GM21737 (cell line): ENCODE results near the gene SH3BP5.

Source experiments
- ATAC-seq: cut with Tn5 transposase; IDR thresholded peaks from one replicate; pipeline ENCODE4 v1.9.1; 2021; ENCODE audit warnings: mild to moderate bottlenecking, moderate library complexity; ENCODE audit not compliant: unreplicated experiment

The SH3BP5 gene

DNA sequence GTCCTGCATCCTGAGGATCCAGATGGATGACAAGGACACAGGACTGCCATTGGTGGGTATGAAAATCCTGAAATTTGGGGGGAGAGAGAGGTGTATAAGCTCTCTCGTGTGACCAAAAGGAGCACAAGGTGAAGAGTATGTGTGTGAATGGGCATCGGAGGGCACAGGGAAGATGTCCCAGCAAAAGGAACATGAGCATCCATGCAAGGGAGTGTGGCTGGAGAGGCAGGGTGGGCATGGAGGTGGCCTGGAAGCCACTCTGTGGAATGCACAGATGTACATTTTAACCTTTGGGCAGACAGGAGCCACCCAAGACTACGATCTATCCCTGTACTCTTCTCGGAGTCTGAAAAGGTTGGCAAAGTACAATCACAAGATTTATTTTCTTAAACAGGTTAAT lies 71.9 kb downstream of the SH3BP5 start:
- ATAC-seq, result no peak

DNA sequence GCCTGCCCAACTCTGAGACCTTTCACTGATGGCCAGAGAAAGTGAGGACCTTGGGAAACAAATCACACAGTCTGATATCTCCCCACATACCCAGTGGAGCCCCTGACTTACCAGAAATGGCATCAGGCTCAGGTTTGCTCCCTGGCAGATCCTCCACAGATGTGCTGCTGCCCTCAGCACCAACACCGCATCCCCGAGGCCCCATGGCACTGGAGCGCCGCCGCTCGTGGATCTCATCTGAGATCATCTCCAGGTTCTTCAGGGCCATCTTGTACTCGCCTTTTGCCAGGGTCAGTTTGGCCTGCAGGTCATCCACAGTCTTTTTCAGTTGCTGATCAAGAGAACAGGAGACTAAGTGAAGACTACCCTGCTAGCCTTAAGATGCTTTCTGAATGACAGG lies 73.7 kb downstream of the SH3BP5 start:
- no peak for ATAC-seq

DNA sequence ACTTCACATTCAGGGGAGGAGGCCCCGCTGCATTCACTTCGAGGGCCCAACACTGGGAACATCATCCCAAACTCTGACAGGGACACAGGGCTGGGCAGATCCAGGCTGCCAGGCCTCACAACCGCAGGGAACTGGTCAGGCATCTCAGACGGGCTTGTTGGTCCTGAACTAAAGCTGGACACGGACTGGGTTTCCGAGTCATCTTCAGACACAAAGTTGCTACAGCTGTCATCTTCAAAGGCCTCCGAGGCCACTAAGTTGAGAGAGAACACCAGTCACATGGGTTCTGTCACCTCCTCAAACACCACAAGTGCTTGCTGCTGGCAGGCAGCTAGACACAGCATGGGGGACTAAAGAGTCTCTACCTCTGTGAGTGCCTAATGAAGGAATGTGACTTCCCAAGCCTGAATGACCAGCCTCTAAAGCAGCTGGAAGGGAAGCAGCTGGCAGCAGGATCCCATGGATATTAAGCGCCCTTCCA lies 75.5 kb downstream of the SH3BP5 start:
- no peak for ATAC-seq

DNA sequence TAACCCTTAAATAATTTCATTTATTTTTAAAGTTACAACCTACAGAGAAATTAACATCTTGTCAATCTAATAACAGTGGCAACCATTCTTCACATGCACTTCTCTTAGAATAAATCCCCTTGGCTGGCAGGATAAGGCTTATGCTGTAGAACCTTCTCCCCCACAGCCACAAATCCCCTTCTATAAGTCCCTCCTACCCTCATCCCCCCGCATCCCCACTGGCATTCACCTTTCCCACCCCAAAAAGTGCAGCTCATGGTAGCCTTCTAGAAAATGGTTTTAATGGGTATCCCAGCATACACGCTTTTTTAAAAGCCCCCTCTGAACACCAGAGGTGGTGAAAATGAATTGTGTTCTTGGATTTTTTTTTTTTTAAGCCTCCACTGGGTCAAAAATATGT lies 77.2 kb downstream of the SH3BP5 start:
- ATAC-seq, result no peak

DNA sequence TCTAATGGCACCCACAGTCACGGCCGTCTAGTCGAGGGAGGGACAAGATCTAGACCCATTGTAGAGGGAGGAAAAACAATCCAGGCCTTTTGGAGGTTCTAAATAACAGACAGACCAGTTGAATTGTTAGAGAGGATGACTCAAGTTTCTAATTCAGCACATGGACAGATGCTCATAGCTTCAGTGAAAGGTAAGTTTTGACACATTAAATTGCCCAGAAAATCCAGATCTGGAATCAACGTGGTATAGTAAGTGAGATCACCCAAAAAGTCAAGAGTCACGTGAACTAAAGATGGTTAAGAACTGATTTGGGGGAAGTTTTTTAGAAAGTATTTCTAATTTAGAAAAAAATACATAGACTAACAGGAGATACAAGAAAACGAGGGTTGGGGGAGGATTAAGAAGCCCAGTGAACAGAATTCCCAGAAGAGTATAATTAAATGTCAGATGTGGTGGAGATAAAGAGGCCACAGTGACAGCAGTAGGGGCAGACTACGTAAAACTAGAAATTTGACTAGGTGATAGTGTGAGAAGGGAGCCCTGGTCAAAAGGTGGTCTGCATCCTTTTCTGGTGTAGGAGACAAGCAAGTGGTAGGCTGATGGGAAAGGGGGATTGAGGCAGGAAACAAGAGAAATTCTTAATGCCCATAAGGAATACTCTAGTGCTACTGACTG lies 79.2 kb downstream of the SH3BP5 start:
- no peak for ATAC-seq

DNA sequence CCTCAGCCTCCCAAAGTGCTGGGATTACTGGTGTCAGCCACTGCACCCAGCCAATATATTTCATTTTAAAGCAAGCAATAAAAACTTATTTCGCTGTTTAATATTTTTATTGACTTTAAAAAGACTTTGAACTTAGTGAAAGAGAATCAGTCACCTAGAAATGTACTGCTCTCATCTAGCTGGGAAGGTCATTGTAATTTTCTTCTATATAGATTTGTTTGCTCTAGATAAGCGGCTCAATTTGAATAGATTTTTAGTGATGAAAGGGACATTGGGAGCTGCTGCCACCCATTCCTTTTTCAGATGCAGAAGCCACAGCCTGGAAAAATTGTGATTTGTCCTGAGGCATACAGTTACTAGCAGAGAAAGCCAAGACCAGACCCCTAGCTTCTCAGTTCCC lies 86.2 kb downstream of the SH3BP5 start:
- no peak for ATAC-seq

DNA sequence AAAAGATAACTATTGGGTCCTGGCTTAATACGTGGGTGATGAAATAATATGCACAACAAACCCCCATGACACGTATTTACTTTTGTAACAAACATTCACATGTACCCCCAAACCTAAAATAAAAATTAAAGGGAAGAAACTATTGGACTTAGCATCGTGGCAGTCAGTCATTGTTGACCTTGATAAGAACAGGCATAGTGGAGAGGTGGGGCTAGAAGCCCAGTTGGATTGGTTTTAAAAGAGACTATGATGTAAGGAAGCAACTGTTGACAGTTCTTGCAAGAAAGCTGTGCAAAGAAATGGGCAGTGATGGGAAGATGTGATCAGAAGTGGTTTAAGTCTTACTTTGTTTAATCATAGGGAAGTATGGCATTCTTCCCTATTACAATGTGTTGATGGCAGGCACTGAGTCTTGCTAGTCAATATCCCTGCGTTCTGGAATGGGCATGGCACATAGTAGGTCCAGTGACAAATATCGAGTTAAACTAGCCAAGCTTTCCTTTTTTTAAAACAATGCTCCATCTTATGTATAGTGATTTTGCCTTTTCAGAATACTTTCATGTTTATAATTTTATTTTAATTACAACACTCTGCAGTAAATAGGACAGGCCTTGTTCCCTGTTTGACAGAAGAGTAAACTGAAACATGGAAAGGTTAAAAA lies 88.4 kb downstream of the SH3BP5 start:
- ATAC-seq, result no peak

DNA sequence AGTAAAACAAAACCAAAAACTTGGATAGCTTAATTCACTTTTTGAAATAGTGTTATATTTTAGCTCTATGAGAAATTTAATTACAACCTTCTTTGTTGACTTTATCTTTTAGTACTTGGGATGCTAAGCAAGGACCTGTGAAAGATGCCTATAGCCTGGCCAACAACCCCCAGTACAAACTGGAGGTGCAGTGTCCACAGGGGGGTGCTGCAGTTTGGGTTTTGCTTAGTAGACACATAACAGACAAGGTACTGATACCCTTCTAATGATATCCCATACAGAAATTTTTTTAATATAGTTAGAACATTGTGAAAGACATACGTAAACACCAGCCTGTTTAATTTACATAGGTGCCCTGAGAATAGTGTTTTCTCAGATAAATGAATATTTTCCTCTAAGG lies 91.0 kb downstream of the SH3BP5 start:
- ATAC-seq, result no peak

DNA sequence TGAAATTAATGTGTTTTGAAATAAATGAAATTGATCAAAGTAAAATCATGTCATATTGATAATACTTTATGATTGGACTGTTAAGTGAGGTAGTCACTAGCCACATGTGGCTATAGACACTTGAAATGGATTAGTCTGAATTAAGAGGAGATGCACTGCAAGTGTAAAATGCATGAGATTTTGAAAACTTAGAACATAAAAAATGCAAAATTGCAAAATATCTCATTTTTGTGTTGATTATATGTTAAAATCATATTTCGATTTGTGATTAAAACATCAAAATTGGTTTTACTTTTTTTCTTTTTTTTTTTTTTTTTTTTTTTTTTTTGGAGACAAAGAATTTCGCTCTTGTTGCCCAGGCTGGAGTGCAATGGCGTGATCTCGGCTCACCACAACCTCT lies 103.1 kb downstream of the SH3BP5 start:
- ATAC-seq, result no peak

DNA sequence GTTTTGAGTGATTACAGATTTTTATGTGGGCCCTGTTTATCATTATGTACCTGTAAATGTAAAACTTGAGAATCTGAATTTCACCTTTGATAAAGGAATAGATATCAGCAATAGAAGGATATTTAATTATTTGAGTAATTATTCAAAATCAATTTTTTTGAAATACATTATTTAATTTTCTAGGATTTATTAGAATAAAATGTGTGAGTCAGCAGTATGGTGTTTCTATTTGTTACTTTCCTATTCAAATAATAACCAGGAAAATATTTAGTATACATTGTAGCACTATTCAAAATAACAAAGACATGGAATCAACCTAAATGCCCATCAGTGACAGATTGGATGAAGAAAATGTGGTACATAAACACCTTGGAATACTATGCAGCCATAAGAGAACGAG lies 104.2 kb downstream of the SH3BP5 start:
- no peak for ATAC-seq

DNA sequence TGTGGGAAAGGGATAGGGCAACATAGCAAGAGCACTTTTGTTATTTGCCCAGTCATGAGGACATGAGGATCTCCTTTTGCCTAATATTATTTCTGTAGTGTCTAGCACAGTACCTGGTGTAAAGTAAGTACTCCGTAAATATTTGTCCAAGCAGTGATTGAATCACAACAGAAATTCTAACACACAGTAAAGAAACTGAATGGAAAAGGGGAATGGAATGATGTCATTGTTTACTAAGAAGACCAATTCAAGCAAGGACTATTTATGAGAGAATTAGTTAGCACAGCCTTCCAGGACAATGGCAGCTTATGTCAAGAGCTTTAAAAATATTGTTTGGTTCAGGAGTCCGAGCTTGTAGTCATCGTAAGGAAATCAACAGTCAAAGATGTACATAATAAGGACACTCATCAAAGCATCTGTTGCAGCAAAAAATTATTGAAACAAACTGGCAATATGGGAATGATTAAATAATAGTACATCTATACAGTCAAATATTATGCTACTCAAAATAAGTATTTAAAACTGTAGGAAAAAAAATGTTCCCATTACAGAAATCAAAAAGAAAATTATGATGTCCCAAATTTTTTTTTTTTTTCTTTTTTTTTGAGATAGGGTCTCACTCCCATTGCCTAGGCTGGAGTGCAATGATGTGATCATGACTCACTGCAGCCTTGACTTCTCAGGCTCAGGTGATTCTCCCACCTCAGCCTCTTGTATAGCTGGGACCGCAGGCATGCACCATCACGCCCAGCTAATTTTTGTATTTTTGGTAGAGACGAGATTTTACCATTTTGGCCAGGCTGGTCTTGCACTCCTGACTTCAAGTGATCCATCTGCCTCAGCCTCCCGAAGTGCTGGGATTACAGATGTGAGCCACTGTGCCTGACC lies 108.5 kb downstream of the SH3BP5 start:
- ATAC-seq, result no peak

DNA sequence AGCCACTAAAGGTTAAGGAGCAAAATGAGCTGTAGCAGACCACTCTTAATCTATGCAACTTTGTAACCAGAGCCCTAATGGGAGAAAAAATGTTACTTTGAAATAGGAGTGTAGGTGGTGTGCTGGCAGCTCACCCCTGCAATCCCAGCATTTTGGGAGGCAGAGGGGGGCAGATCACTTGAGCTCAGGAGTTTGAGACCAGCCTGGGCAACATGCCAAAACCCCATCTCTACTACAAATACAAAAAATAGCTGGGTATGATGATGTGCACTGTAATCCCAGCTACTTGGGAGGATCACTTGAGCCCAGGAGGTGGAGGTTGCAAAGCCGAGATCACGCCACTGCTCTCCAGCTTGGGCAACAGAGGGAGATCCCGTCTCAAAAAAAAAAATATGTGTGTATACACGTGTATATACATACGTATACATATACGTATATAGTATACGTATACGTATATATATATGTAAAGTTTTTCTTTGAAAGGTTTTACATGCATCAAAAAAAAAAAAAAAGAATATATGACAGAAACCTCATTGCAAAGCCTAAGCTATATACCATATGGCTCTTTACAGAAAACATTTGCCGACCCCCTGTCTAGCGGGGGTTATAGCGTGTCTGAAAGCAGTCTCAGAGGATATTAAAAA lies 110.7 kb downstream of the SH3BP5 start:
- no peak for ATAC-seq

DNA sequence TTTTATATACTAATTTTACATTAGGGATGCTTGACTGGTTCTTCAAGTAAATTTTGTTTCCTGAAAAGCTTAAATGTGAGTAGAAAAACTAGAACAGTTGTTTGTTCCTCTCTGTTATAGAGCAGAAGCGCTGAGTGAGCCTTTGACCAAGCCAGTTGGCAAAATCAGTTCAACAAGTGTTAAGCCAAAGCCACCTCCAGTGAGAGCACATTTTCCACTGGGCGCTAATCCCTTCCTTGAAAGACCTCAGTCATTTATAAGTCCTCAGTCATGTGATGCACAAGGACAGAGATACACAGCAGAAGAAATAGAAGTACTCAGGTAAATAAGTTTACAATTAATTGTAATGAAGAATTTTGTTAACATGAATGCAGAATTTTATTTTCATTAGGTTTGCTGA lies 111.7 kb downstream of the SH3BP5 start:
- no peak for ATAC-seq

DNA sequence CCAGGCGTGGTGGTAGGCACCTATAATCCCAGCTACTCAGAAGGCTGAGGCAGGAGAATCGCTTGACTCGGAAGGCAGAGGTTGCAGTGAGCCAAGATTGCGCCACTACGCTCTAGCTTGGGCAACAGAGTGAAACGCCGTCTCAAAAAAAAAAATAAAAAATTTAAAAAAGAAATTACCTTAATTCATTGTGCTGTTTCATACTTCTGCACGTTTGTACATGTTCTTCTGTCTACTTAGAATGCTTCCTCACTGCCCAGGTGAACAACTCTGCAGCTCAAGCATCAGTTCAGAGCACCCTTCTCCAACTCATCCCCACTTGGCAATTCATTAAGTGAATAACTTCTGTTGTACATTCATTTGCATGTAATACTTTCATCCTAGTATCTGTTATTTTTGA lies 112.3 kb downstream of the SH3BP5 start:
- ATAC-seq, result no peak

DNA sequence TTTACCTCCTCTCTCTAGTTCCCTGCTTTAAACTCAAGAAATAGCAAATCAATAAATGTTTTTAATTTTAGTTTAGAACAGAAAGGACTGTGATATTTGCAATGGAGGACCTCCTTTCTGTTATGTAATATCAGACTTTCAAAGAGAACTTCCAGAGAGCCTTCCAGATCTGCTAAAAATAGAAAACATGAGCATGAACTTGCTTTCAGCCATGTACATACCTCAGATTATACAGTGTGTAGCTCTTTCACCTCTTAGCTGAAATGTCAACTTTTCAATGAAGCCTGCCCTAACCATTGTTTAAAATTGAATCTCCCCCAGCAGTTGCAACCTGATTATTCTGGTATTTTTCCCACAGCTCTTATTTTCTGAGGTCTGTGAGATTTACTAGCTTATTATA lies 113.7 kb downstream of the SH3BP5 start:
- no peak for ATAC-seq

DNA sequence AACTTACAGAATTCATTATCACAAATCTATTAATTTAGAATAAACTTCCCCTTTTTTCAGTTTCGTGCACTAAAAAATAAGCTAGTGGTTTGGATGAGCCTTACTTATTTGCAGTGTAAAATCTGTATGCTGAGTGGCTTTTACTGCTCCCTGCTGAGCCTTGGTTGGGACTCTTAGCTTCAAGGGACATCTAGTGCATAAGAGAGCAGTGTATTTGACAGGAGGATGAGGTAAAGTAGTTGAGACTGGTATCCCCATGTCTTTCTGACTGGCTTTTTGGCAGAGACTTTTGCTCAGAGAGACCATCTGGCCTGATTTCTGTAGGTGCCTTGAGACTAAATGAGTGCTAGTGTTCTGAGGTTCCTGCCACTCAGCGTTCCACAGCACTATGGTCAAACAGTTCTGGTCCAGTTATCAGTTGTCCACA lies 114.5 kb downstream of the SH3BP5 start:
- ATAC-seq, result no peak

DNA sequence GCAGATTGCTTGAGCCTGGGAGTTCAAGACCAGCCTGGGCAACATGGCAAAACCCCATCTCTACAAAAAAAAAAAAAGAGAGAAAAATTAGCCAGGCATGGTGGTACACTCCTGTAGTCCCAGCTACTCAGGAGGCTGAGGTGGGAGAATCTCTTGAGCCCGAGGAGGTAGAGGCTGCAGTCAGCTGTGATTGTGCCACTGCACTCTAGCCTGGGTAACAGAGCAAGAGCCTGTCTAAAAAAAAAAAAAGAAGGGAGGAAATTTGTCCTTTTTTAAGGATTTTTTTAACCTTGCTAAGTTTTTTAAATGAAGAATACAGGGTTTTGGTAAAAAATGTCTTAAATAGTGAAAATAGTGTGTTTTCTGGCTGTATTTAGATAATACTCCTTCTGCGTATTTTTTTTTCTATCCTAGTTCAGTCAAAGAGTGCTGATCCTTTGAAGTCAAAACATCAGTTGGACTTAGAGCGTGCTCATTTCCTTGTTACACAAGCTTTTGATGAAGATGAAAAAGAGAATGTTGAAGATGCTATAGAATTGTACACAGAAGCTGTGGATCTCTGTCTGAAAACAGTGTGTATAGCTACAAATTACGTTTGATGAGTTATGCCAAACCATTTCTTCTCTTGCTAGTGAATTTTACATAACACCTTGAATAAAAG lies 115.2 kb downstream of the SH3BP5 start:
- ATAC-seq, result no peak

DNA sequence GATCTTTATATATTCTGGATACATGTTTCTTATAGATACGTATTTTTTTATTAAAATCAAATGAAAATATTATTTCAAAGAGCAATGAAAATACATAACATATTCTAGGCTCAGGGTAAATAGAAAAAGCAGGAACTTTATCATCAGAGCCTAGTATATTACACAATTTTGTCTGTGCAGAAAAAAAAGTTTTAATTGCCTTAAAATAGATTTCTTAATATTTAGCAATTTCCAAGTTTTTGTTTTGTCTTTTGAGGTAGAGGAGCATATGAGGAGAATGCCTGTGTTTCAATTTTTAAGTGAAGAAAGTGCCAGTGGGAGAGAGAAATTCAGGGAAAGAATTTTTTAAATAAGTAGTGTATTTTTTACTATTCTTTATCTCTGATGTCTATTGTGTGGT lies 115.9 kb downstream of the SH3BP5 start:
- no peak for ATAC-seq

DNA sequence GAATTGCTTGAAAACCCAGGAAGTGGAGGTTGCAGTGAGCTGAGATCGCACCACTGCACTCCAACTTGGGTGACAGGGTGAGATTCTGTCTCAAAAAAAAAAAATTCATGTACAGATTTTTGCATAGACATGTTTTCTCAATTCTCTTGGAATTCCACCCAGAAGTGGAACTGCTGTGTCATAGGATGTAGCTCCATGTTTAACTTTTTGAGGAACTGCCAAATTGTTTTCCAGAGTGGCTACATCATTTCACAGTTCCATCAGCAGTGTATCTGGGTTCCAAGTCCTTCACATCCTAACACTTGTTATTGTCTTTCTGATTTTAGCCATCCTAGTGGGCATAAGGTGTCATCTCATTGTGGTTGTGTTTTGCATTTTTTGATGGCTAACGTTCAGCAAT lies 116.4 kb downstream of the SH3BP5 start:
- no peak for ATAC-seq

DNA sequence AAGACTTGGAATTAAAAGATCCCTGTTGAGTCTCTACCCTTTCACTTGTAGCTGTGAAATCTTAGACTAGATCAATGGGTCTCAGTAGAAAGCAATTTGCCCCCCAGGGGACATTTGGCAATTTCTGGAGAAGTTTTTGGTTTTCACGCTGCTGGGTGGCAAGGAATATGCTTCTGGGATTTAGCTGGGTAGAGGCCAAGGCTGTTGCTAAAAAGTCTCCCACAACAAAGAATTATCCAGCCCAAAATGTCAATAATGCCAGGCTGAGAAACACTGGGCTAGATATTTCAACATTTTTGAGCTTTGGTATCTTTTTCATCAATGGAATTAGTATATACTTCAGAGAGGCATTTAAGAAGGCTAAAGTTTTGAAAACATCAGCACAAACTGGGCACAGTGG lies 117.6 kb downstream of the SH3BP5 start:
- no peak for ATAC-seq

DNA sequence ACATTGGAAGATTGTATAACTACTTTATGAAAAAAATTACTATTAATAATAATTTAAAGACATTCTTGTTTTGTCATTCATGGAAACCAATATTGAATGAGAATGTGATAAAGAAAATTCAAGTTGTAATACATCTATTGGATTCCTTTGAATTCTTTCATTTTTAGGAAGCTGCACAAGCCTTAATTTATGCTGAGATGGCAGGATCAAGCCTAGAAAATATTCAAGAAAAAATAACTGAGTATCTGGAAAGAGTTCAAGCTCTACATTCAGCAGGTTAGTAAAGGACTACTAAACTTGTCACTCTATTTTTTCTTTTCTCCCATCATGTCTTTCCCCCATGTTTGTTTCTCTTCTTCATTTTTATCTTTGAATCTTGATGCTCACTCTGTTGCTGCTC lies 120.4 kb downstream of the SH3BP5 start:
- ATAC-seq, result no peak
